OCI-LY1 (cell line): ENCODE data around the gene SDK1.

Experiments used
- EZH2 ChIP-seq: fragments of 200-600 bp; sonication (generic), shearing (Covaris generic); IDR thresholded peaks from 2 replicates; pipeline ENCODE4 v1.8.0; 2017; ENCODE audit warnings: borderline replicate concordance, mixed run types, mild to moderate bottlenecking, antibody characterized with exemption, low read length, moderate library complexity, mixed read lengths
- TF ChIP-seq, protein P1 (sequence below): fragments of 200-600 bp; sonication (generic), shearing (Covaris generic); IDR thresholded peaks from 2 replicates; pipeline ENCODE4 v1.5.1; 2017; ENCODE audit warnings: mild to moderate bottlenecking, antibody characterized with exemption, low read length, moderate library complexity, mixed read lengths

DNA sequence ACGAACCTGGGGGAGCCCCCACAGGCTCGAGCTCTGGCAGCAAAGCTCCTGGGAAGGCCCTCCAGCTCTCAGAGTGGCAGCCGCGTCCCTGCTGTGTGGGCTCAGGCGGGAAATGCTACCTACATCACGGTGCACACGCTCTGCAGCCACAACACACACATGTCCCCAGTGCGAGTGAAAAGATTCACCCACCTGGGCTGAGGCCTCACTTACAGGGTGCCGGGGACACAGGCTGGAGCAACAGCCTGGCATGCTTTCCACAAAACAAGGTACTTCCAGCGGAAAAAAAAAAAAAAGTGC, 970.6 kb downstream of the SDK1 start:
- TF ChIP-seq, protein P1, sequence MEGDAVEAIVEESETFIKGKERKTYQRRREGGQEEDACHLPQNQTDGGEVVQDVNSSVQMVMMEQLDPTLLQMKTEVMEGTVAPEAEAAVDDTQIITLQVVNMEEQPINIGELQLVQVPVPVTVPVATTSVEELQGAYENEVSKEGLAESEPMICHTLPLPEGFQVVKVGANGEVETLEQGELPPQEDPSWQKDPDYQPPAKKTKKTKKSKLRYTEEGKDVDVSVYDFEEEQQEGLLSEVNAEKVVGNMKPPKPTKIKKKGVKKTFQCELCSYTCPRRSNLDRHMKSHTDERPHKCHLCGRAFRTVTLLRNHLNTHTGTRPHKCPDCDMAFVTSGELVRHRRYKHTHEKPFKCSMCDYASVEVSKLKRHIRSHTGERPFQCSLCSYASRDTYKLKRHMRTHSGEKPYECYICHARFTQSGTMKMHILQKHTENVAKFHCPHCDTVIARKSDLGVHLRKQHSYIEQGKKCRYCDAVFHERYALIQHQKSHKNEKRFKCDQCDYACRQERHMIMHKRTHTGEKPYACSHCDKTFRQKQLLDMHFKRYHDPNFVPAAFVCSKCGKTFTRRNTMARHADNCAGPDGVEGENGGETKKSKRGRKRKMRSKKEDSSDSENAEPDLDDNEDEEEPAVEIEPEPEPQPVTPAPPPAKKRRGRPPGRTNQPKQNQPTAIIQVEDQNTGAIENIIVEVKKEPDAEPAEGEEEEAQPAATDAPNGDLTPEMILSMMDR: no peak
- TF ChIP-seq EZH2: no peak
